Dedifferentiated amniotic fluid mesenchymal stem cell (primary cell): ENCODE measurements around the gene MPRIP.
"Not testable (repeated sequence)": the region's sequence is repeated elsewhere in the genome, so short reads cannot be mapped to it uniquely, and the experiment has no call there.

Source experiments
- DNase-seq: peaks from one replicate; pipeline ENCODE4 v3.0.0-alpha.2; 2016; ENCODE audit errors: extremely low spot score

MPRIP gene

DNA sequence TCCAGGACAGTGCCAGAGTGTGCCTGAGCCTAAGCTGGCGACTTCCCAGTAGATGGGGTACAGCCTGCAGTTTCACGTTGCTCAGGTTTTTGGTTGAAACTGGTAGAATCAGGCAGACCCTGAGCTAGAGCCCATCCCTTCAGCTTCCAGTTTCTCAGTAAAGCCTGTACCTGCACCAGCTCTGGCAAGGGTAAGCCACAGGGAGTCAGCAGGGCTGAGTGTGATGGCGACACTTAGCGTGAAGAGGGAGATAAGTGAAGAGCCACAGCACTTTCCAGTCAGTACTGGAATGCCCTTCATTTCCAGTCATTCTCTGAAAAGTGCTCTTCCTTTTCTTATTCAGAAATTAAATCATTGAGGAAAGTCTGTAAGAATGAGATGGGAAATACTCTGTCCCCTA is 141.5 kb downstream of the MPRIP start:
- DNase-seq: no peak

DNA sequence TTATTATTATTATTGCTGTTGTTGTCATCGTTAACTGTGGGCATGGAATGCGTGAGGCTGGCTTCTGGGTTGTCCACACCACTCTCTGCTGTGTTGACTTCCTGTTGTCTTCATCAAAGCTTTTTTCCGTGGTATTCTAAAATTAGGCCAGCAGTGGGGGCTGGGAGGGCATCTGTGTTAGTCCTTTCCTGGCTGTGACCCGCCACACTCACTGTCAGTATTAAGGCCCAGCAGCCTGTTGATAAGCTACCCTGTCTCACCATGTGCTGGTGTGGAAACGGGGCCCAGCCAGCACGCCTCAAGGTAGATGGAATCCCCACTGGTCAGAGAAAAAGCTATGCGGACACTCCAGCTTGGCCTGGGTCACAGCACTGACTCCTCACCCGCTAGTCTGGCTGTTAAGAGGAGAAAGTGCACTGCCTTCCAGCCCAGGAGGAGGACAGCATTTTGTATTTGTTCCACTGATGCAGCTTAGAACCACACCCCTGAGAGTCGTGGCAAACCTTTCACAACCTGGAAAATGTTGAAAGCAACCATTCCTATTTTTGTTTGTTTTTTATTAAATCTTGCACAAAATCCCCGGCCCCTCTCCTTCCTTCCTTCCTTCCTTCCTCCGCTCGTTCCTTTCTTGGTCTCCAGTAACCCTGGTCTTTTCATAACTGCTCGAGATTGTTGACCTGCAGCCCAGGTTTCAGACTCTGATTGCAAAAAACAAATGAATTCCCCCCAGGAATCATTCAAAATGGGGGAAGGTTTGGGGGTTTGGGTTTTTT is 142.9 kb downstream of the MPRIP start:
- not testable (repeated sequence) for DNase-seq

DNA sequence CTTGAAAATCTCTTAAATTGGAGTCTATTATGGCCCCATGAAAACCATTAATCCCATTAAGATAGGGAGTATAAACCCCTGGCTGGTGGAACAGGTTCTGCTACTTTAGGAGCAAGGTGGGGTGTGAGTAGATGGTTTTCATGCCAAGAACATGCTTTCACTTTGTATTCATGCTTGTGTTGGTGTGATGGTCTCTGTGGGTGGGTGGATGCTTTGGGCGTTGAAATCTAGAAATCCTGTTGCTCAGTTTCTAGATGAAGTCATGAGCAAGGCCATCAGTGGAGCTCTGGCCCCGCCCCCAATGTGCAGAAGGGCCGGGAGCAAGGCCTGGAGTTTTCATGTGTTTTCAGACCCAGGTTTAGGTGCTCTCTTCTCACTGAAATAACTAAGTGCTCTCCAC is 143.8 kb downstream of the MPRIP start:
- no peak for DNase-seq

DNA sequence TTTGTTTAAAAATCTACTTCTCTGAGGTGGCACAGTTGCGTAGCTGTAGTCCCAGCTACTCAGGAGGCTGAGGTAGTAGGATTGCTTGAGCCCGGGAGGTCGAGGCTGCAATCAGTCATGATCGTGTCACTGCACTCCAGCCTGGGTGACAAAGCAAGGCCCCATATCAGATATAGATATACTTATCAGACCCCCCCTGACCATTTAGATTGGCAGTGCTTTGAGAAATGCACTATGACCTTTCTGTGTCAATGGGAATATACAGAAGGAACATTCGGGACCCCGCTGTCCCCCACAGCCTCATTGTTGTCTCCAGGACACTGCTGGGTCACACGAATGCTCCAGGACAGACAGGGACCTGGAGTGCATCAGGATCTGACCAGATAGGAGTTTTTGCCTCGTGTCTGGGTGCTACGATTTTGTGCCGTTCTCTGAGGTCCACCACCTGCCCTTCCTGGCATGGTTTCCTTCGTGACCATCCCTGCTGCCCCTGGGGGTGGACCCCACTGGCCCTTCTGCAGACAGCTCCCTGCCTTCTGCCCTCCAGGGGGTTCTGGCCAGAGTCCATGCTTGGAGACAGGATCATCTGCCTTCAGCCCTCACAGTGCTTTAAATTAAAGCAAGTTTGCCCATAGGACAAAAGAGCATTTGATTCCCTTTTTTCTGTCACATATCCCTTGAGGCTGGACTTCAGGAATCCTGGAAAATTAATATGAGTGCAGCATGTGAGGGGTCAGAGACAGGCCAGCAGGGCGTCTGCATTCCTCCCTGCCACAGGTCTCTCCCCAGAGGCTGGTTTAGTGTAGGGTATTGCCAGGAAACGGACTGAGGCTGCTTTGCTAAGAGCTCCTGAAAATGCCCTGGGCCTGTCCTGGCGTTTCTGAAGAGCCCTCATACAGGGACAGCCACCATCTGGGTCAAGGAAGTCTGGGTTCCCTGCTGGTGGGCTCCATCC is 144.6 kb downstream of the MPRIP start:
- no peak for DNase-seq

DNA sequence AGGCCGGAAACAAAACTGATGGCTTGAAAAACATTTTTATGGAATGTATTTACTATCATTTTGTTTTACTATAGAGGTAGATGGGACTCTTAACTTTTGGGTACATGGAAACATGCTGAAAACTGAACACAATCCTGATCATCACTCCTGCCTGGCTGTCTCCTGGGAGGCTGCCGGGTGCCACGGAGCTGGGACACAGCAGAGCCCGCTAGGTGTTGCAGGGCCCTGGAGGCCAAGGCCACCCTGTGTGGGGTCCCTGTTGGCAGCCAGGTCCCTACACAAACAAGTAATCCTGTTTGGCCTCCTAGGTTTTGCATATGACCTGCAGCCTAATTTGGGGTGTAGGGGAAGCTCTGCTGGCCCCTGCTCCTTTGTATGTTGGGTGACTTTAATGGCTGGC is 146.3 kb downstream of the MPRIP start:
- DNase-seq: no peak

DNA sequence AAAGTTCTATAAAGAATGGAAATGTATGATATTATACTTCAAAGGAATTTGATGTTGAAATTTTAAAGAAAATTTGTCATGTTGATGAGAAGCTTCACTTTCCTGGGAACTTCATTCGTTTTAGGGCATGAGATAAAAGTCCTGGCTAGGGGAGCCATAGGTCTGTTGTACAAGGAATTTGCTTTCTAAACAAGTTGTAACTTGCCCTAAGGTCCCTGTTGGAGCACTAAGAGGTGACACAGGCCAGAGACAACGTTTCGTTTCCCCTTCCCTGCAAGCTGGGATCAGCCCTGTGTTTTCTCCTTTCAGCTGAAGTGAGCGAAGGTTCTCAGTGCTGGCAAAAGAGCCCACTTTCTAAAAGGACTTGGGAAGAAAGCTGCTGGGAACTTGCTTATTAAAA is 147.3 kb downstream of the MPRIP start:
- no peak for DNase-seq

DNA sequence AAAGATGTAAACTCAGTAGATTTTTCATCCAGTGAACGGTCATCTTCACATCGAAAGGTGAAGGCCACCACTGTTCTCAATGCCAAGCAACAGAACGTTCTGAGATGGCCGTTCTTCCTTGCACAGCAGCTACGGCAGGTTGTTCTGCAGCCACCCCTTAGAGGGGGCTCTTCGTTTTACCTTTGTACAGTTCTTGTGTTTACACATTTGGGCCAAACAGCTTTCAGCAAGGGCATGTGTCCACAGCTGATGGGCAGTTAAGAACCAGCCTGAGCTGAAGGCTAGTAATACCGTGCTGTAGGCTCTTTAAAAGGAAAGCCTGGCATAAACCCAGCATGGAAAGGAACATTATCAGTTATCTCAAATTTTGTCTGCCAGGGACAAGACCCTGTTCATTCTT is 147.9 kb downstream of the MPRIP start:
- no peak for DNase-seq

DNA sequence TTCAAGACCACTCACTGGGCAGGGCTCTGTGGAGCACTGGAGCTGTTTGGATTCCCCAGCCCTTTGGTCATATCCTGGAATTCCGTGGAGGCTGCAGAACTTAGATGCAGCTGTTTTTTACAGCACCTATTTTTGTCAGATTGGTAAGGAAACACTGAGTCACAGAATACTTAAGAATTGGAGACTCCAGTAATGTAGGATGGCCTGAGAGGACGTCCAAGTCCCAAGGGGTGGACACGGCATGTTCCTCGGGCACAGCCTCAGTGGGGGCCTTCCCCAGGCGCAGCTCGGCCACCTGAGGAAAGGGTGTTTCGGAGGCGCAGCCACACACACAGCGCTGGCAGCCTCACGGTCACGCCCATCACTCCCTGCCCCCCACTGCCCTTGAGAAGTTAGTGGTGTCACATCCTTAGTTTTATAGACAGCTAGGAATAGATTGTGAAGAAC is 149.1 kb downstream of the MPRIP start:
- DNase-seq: peak; percentile 62

DNA sequence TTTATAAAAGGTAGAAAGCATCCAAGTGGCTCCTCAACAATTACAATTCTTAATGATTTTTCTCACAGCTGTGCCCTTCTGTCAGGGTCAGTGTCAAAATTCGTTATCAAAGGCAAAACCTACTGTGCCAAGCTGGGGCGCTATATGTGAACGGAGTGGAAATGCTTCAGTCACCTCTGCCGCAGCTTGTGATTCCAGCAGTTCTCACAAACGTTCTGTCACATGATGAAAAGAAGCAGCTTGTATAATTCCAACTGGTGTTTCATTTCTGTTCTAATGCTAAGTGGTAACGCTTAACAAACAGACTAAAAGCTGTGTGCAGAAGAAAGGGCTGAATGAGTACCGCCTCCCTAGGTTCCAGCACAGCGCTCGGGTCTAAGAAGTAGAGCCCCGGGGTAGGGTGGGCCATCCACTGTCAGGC is 149.7 kb downstream of the MPRIP start:
- no peak for DNase-seq

DNA sequence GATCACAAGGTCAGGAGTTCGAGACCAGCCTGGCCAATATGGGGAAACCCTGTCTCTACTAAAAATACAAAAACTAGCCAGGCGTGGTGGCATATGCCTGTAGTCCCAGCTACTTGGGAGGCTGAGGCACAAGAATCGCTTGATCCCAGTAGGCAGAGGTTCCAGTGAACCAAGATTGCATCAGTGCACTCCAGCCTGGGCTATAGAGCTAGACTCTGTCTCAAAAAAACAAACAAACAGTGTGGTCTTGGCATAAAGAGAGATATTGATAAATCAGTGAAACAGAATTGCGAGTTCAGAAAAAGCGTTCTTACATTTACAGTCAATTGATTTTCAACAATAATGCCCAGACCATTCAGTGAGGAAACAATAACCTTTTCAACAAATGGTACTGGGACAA is 153.2 kb downstream of the MPRIP start:
- not testable (repeated sequence) for DNase-seq

DNA sequence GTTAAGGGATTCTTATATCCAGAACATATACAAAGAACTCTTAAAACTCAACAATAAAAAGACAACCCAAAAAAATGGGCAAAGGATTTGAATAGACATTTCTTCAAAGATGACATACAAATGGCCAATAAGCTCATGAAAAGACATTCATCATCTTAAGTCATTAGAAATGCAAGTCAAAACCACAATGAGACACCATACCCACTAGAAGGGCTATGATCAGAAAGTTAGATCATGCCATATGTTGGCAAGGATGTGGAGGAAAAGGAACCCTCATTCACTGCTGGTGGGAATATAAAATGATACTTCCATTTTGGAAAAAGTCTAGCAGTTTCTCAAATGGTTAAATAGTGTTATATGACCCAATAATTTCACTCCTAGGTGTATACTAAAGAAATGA is 154.5 kb downstream of the MPRIP start:
- no peak for DNase-seq

DNA sequence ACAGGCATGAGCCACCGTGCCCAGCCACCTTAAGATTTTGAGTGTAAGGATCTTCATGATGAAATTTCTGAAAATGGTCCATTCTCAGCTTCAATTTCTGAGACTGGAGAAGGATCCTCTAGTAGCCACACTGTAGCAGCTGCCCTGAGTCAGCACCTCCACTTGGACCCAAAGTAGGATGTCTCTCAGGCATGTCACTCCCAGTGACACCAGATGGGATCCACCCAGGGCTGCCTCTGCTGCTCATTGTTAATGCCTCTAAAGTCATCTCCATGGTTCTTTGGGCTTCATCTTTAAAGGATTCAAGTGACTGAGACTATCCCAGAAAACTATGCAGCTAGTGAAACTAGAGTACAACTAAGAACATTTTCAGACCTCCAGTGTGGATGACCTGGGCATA is 156.0 kb downstream of the MPRIP start:
- no peak for DNase-seq

DNA sequence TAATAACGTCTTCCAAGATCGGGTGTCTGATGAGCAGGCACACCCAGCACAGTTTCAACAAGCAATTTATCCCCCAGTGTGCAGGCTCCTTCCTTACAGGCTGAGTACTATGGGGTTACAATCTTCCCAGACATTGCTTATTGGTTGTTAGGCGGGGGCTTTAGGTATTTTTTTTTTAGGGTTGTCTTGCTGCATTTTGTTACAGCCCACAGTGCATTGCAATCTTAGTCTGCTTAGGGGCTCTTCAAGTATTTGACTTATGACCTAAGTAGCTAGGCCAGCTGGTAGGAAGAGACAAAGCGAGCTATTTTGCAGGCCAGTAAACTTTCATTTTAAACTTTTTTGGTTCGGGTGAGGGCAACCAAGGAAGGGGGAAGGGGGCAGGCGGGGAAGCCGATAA is 158.1 kb downstream of the MPRIP start:
- no peak for DNase-seq

DNA sequence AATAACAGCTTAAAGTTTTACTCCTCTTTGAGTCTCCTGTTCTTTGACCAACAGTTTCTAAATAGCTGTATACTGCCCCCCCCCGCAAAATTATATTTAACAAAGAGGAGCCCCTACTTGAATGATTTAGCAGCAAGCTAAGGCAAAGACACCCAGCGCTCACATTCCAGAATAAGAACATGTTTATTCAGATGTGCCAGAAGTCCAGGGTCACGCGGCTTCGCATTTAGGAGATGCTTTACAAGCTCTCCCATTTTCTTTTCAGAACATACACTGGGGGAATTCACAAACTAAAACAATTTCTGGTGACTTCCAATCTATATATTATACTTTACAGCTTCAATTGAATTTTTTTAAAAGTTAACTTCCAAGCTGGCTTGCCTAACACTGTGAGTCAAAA is 158.6 kb downstream of the MPRIP start:
- no peak for DNase-seq

DNA sequence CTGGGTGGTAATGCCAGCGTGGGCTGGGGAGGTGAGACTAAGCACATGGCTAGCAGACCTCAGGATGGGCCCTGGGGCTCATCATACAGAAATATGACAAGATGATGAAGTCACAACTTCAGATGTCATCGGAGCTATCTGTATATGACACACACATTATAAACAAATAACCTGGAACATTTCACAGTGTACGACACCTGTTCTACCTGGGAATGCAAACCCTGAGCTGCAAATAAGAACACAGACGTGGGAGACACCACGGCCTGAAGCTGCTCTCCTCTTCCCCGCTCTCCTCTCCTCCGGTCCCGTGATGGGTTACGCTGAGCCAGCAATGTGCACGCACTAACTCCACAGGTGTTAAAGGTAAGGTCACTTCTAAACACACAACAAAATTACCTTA is 159.0 kb downstream of the MPRIP start:
- DNase-seq: no peak

DNA sequence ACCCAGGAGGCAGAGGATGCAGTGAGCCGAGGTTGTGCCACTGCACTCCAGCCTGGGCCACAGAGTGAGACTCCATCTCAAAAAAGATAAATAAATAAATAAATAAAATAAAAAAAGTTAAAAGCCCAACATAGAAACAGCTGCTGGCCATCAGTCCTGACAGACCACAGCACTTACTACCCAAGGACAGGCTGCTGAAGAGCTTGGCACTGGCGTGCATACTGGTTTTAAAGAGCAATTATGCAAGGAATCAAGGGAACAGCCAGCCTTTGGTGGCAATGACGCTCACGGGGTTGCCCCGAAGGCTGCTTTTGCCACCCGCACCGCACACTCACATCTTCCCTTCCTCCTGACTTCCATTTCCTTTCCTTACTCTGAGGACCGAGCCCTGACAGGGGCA is 159.7 kb downstream of the MPRIP start:
- DNase-seq: no peak

DNA sequence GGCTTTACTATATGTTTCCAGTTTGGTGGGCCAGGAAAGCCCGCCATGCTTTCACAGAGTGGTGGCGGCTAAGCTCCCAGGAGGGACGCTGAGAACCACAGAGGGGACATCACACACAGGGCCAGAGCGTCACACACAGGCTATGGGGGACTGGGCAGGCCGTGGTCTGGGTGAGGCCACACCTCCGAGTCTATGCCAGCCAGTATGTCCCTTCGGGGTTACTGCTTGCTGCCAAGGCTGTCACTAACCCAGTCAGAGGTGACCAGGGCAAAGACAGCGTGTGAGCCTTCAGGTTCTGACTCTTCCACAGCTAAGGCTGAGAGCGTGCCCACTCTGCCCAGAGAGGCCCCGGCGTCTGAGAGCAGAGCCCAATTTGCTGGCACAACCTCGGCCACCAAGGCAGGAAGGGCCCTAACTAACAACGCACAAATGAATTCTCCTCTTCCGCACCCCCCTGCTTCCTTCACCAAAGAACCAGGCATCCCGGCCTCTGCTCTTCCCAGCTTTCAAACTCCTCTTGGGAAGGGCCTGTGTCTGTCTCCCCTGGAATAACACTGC is 161.0 kb downstream of the MPRIP start:
- no peak for DNase-seq

DNA sequence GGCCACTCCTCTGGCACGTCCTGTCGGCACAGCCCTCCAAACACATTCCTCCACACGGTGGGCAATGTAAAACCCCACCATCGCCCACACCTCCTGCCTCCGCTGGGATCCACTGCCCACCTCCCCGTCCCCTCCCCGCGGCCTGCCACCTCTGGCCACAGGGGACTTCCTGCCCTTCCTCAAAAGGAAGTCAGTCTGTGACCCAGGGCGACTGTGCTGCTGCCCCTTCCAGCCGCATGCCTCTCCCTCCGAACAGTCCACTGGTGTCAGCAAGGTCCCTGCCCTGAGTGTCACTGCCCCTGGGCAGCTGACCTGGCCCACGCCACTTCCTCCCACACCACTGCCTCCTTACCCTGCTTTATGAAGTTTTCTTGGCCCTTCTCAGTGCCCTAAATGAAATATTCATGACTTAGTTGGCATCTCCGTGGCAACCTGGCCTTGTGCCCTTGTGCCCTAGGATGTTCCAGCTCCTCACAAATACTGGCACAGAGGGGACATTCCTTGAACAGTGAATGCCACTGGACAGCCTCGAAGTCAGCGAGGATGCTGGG is 161.9 kb downstream of the MPRIP start:
- no peak for DNase-seq

DNA sequence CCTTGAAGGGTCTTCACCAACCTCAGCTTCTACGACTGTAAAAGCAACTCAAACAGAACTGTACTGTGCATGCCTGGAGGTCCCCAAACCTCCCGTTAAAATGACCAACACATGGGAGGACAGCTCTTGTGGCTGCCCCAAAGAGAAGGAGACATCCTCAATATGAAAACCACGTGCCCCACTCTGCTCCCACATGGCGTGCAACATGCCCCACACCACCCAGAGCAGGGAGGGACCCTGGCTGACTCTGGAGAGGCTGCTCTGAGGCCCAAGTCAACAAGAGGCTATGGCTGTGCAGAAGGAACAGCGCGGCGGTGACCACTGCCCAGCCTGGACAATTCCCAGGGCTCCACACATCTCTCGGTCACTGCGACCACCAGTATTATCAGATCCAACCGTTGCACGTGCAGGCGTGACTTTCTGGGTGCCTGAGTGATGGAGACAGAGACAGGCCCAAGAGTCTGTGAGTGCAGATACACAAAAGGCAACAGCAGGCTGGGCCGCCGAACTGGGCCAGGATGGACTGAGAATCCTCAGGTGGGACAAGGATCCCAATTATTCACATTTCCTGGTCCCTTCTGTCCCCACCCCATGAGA is 162.5 kb downstream of the MPRIP start:
- no peak for DNase-seq

DNA sequence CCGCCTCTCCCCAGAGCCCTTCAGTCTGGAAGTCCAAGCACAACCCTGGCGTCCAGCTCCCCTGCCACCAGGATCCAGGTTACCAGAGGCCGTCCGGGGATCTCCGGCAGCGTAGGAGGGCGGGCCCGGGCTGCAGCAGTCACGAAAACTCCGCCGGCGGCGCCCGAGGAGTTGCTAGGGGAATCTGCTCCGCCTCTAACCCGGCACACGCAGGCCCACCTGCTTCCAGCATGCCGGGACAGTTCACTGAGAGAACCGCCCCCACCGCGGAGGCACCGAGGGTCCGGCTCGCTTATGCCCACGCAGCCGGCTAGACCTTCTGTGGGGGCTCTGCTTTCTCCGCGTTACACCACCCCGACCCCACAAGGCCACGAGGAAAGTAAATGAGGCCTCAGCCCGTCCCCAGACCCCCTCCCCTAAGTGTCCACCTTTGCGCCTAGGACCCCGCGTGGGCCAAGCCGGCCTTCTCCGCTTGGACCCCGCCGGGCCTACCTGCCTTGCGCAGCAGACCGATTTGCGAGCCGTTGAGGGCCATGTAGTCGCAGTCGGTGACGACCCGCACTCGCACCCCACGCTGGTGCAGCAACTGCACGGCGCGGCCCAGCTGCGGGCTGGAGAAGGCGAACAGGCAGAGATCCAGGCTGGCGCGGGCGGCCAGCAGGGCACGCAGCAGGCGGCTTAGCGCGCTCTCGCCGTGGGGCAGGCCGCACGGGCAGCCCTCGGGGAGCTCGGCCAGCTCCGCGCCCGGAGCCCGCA is 163.3 kb downstream of the MPRIP start:
- peak; percentile 34 for DNase-seq
